NCI-H1417 treated with DMSO at 0.1 percent for 48 hours (cell line): ENCODE measurements around the gene ACD.
A peak's percentile ranks its signal among the peaks of the same experiment; 100 is the strongest.

ENCODE experiments used
- DNase-seq: peaks from one replicate; lab custom pipeline; 2025; lab: John Stamatoyannopoulos, UW

ACD gene

DNA sequence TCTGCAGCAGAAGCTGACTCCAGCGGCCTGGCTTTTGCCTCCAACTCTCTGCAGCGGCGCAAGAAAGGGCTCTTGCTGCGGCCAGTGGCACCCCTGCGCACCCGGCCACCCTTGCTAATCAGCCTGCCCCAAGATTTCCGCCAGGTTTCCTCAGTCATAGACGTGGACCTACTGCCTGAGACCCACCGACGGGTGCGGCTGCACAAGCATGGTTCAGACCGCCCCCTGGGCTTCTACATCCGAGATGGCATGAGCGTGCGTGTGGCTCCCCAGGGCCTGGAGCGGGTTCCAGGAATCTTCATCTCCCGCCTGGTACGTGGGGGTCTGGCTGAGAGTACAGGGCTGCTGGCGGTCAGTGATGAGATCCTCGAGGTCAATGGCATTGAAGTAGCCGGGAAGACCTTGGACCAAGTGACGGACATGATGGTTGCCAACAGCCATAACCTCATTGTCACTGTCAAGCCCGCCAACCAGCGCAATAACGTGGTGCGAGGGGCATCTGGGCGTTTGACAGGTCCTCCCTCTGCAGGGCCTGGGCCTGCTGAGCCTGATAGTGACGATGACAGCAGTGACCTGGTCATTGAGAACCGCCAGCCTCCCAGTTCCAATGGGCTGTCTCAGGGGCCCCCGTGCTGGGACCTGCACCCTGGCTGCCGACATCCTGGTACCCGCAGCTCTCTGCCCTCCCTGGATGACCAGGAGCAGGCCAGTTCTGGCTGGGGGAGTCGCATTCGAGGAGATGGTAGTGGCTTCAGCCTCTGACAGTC, 2.0 kb upstream of the ACD start:
- no peak for DNase-seq

DNA sequence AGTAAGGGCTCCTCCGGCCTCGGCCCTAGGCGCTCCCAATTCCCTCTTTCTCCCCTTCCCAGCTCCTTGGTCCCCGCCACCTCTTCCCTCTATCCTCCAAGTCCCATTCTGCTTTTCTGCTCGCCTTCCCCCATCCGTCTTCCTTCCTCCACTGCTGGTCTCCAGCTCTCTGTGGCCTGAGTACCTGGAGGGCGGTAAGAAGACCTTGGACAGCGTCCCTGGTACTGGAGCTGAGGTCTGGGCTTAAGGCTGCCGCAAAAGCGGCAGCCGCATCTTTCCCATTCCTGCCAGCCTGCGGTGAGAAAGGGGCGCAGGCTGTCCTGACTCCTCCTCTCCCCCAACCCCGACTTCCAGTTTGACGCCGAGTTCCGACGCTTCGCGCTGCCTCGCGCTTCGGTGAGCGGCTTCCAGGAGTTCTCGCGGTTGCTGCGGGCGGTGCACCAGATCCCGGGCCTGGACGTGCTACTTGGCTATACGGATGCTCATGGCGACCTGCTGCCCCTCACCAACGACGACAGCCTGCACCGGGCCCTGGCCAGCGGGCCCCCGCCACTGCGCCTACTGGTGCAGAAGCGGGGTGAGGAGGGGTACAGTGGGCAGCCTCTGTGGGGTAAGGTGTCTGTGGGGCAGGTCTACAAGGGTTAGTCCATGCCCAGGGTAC, 1.2 kb upstream of the ACD start:
- DNase-seq, result no peak

DNA sequence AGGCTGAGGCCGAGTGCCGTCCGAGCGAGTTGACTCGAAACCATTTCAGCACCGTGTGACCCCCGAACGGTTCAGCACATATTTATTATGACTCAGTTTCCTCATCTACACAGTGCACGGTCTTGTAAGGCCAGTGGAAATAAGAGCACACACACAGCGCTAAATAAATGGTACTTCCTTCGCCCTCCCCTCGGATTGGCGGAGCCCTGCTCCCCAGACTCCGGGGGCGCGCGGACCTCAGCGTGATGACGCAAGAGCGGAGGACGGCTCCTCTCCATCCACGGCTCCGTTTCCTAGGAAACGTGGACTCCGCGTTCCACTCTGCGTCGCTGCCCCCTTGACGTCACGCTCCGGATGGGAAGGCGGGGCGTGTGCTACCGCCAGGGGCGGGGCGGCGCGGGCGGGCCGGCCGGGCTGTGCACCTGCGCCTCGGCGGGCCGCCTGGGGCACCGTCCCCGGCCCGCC, 536 bp upstream of the ACD start, which contains the start of gene PARD6A:
Gene PARD6A (plus strand): TSS at position 397 of the 465 bp plus-strand sequence. CDS start 79 bp downstream, outside the sequence.
- DNase-seq, result peak; percentile 81

DNA sequence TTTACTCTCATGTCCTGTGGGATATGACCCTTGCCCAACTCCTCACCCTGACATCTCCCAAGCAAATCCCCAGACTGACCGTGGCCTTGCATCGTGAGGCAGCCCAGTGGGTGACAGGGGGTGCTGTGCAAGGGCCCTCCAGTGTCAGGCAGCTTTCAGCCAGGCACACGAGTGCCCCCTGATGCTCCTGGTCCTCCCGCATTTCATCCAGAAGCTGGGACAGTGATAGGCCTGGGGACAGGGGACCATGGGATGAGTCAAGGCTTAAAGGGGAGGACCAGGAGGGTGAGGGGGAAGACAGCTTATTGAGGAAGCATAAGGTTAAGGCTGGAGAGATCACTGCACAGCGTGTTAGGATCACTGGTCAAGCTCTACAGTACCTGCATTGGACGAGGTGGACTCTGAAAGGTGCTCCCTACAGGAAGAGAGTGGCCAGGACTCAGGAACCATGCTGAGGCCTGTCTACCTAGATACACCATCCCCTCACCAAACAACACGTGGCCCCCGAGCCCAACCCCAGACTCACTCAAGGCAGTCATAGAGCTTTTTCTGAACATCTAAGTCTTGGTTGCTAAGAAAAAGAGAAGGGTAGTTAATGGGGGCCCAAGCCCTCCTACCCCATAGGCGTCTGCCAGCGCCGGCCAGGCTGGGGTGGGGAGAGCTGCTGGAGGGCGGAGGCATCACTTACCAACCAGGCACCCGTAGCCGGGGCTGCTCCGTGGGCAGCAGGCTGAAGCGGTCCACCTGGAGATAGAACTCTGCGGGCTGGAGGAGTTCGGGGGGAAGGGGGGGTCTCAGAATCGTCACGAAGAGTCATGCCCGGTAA, 998 bp downstream of the ACD start:
- no peak for DNase-seq

GRCh38 chr16:67657751-67658518, 2.1 kb downstream of the ACD start:
- DNase-seq, result no peak

GRCh38 chr16:67657017-67657608, 2.9 kb downstream of the ACD start:
- no peak for DNase-seq

DNA sequence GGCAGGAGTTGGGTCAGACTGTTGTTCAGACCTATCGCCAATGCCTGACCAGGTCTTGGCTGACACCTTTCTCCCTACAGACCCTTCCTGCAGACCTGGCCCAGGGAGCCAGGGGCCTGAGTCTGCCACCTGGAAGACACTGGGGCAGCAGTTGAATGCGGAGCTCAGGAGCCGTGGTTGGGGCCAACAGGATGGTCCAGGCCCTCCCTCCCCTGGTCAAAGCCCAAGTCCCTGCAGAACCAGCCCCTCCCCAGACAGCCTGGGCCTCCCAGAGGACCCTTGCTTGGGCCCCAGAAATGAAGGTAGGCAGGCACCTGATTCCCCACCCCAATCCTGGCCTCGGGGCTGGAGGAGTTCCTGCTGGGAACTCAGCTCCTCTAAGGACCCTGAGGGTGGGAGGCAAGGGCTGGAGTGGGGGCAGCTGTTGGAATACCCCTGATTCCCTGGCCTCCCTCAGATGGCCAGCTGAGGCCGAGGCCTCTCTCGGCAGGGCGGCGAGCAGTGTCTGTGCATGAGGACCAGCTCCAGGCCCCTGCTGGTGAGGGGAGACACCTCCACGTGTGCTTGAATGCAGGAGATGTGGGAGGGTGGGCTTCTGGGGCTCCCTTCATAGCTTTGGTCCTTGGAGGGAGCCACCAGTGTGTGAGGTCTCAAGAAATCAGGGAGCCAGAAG, 3.6 kb downstream of the ACD start:
- no peak for DNase-seq

DNA sequence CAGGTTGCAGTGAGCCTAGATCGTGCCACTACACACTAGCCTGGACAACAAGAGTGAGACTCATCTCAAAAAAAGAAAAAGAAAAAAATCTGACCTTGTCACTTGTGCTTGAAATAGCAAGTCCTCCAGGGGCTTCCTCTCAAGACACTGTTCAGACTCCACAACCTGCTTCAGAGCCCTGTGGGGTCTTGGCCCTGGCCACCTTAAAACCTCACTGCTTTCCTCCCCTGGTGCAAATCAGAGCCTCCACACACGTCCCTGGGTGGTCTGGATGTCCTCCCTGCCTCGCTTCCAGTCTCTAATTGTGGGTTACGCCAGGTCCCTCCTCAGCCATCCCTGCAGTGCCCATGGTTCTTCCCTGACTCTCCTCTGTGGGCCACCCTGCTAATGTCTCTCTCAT, 4.7 kb downstream of the ACD start:
- no peak for DNase-seq

DNA sequence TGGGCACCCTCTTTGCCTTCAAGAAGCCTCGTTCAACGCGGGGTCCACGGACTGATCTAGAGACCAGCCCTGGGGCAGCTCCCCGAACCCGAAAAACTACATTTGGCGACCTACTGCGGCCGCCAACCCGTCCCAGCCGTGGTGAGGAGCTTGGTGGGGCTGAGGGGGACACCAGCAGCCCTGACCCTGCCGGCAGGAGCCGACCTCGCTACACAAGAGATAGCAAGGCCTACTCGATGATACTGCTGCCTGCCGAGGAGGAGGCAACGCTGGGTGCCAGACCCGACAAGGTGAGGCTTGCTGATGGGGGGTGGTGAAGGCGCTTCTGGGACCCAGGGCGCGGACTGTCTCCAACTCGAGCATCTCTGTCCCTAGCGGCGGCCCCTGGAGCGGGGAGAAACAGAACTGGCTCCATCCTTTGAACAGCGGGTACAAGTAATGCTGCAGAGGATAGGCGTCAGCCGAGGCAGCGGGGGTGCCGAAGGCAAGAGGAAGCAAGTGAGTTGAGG, 5.6 kb downstream of the ACD start:
- DNase-seq, result no peak

GRCh38 chr16:67653789-67654402, 6.2 kb downstream of the ACD start:
- no peak for DNase-seq

GRCh38 chr16:67653128-67653788, 6.8 kb downstream of the ACD start:
- no peak for DNase-seq

- DNase-seq, result no peak
Measured at GRCh38 chr16:67652578-67653127, 7.4 kb downstream of the ACD start.

DNA sequence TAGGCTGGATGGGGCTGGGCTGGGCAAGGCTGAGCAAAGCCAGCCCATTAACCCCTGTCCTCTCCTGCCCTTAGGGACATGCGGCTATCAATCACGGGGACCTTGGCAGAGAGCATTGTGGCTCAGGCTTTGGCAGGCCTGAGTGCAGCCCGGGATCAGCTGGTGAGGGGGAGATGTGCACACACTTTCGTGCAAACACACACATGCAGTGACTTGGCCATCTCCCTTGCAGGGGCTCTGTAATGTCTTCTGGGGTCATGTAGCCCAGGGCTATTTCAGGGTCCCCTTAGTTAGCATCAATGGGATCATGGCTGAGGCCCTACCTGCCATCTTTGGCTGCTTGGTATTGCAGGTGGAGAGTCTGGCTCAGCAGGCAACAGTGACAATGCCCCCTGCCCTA, 8.2 kb downstream of the ACD start:
- DNase-seq, result no peak

DNA sequence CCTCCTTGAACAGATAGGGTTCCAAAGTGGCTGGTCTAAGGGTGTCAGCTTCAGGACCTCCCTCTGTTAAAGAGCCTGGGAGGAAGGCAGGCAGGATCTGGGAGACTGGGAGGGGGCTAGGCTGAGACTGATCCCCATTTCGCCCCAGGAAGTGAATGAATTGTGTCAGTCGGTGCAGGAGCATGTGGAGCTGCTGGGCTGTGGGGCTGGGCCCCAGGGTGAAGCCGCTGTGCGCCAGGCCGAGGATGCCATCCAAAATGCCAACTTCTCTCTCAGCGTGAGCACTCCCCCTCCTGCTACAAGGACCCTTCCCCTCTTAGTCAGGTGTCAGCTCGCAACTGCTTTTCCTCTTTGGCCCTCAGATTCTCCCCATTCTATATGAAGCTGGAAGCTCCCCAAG, 9.0 kb downstream of the ACD start:
- DNase-seq, result no peak

DNA sequence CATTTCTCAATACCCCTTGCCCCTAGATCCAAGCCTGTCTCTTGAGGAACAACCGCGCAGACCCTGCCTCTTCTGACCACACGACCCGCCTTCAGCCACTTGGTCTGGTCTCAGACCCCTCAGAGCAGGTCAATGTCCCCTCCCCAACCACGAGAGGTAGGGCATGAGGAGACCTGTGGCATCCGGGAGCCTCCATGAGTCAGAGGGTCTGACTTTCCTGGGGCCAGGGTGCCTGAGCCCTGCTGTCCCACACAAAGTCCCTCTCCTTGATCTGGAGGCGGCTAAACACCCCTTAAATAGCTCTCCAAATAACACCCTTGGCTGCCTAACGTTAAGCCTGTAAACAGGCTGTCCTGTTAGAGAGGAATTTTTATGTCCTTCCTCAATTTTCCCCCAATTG, 10.0 kb downstream of the ACD start:
- no peak for DNase-seq

GRCh38 chr16:67649494-67649931, 10.5 kb downstream of the ACD start:
- DNase-seq, result no peak

DNA sequence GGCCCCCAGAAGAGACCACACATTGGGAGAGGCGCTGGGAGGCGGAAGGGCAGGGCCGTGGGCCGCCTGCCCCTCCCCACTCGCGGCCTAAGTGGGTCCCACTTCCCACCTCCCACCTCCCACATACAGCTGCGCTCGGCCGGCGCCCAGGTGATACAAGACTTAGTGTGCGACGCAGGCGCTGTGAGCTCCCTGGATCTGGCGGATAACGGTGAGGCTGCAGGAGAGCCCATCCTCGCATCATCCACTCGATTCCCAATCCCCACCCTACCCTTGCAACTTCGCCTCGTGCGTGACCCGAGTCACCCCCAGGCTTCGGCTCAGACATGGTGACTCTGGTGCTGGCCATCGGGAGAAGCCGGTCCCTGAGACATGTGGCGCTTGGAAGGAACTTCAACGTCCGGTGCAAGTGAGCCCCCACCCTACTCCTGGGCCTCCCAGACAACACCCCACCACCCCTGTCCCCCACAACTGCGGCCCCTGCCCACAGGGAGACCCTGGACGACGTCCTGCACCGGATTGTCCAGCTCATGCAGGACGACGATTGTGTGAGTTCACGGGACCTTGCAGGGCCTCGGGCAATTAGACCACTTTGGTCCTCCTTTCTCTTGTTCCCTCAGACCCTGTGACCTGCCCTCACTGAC, 11.2 kb downstream of the ACD start:
- DNase-seq, result no peak

GRCh38 chr16:67648088-67648763, 11.8 kb downstream of the ACD start:
- DNase-seq, result no peak
